Motor neuron (in vitro differentiated cells): ENCODE results near the gene QSOX1. TPM values are rescaled to one million over a fixed set of nuclear protein-coding genes. Genes with fewer than 3 reads are reported as not detected.
A peak's percentile ranks its signal among the peaks of the same experiment; 100 is the strongest.
"Not testable (repeated sequence)": the region's sequence is repeated elsewhere in the genome, so short reads cannot be mapped to it uniquely, and the experiment has no call there.

Experiments
- ATAC-seq, 8 experiments: fragments of 200-7000 bp; cut with Tn5 transposase; replicated peaks in 6 of 8; 2 replicates each; pipeline ENCODE4 v1.8.0; 2021; ENCODE audit warnings: mild to moderate bottlenecking in 8 of 8, moderate library complexity in 8 of 8
- H3K27ac ChIP-seq, 2 donors: fragments of 250-450 bp; sonication (Bioruptor Pico); 2 replicates each; pipeline ENCODE4 v1.9.0; 2021; ENCODE audit warnings: antibody characterized with exemption in 2 of 2, mild to moderate bottlenecking in 2 of 2, moderate library complexity in 1 of 2
- H3K4me1 ChIP-seq, 2 donors: fragments of 250-450 bp; sonication (Bioruptor Pico); replicated peaks in 1 of 2; 2 replicates each; pipeline ENCODE4 v1.6.1; 2021; ENCODE audit warnings: antibody characterized with exemption in 2 of 2, mild to moderate bottlenecking in 2 of 2, moderate library complexity in 1 of 2
- H3K4me3 ChIP-seq, 5 donors: fragments of 250-450 bp; sonication (Bioruptor Pico); 2 replicates each; pipeline ENCODE4 v1.9.0; 2021; ENCODE audit warnings: antibody characterized with exemption in 5 of 5, mild to moderate bottlenecking in 5 of 5, moderate library complexity in 4 of 5
- WGBS, 10 experiments: fragments of 450-650 bp; shearing (Covaris generic); methylation state at CpG; one replicate each; pipeline ENCODE4 v1.0.0; 2022; 5-methylcytosine and 5-hydroxymethylcytosine counted together
- in situ Hi-C, 9 experiments: fragments of 400-800 bp; cut with MboI; loops; one replicate each; pipeline ENCODE4 v1.15.0; 2021; ENCODE audit warnings: low sequenced_read_pairs in 9 of 9, low pct_unique_long_range_greater_than_20kb in 2 of 9; ENCODE audit not compliant: unreplicated experiment in 9 of 9
- total RNA-seq, 8 experiments: library from RNA; unstranded; fragments of 300-600 nt; gene quantifications; 2 replicates each; pipeline versions ENCODE4 v1.2.3 to v1.2.4, GENCODE V29; 2022

QSOX1 gene
- total RNA-seq, 8 experiments from 2014 or later, result 18.9 to 221 (median 34.7) TPM

- Histone ChIP-seq H3K4me3 (no peak overlapping the region), H3K27ac (no peak overlapping the region), H3K4me1 (peaks cover 0 to 2% of the 10 kb centered on the region in 2 donors)
- 76 to 100% methylated on average over 1 to 3 of the region's 5 CpGs; no CpG with 5 or more reads in 8 of the 10 experiments for WGBS, 10 experiments
- ATAC-seq, result no peak
- in situ Hi-C loops, result no loop called here
Observed at GRCh38 chr1:180197231-180197630, 42.6 kb downstream of the QSOX1 start.

GRCh38 chr1:180198196-180198595, 43.5 kb downstream of the QSOX1 start:
- WGBS, 10 experiments, result 60 to 100% (median 90%) methylated on average over 1 to 2 of the region's 4 CpGs; no CpG with 5 or more reads in 5 of the 10 experiments
- no peak overlapping the region for H3K4me3 ChIP-seq
- peaks cover 0 to 2% of the 10 kb centered on the region in 2 donors for H3K4me1 ChIP-seq
- ATAC-seq, result no peak
- in situ Hi-C loops, result no loop called here
- no peak overlapping the region for H3K27ac ChIP-seq

DNA sequence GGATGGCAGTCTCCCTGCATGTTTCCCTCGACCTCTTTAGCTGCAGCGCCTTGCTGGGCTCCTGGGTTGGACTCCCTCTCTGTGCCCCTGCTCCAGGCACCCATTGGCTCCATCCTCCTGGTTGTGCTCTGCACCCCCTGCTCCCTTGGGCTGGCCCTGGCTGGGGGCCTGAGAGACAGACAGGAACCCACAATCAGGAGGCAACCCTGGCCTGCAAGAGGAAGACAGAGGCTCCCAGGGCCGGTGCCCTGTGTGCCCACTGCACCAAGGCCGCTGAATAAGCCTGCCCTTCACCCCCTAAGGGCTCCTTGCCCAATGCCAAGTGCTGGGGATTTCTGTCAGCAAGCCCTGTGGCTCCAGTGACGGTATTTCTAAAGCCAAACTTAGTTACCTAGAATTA, 43.9 kb downstream of the QSOX1 start:
- no peak overlapping the region for H3K27ac ChIP-seq
- no peak overlapping the region for H3K4me3 ChIP-seq
- peaks cover 0 to 2% of the 10 kb centered on the region in 2 donors for H3K4me1 ChIP-seq
- no peak for ATAC-seq
- no CpG with 5 or more reads among the region's 5 CpGs for WGBS, 10 experiments
- in situ Hi-C loops, result no loop called here

GRCh38 chr1:180199018-180199417, 44.3 kb downstream of the QSOX1 start:
- ATAC-seq, result peak in 1 of 8 experiments; percentile 14
- Histone ChIP-seq H3K4me3 (no peak overlapping the region), H3K27ac (no peak overlapping the region), H3K4me1 (peaks cover 0 to 2% of the 10 kb centered on the region in 2 donors)
- in situ Hi-C loops, result no loop called here
- WGBS, 10 experiments, result 79 to 100% (median 92%) methylated on average over 2 to 6 of the region's 12 CpGs; no CpG with 5 or more reads in 6 of the 10 experiments

DNA sequence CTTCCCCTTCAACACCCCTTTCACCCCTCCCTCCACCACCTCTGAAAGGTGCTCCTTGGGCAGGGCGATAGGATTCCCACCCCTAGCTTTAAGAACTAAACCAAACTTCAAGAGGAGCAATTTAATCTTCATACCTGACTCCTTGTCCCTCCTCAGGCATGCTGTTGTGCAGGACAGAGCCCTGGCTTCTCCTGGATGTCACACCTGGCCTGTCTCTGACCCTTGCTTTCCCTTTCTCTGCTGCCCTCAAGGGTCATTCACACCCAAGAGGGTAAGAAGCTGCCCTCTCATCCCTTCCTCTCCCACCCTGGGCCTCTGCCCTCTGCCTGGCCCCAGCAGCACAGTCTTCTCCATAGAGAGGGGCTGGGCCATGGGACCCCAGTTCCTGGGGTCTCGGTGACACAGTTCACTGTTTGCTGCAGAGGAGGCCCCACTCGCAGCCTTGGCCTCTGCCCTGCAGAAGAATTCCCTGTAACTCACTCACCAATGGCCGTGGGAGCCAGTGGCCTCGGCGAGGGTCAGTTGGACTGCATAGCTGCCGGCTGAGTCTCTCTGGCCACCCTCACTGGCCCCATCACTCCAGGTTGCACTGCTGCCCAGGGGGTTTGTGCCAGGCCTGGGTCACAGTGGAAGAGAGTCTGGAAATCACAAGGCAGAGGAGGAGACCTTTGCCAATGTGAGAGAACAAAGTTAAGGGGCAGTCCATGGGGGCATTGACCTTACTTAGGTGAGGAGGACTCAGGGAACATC, 47.0 kb downstream of the QSOX1 start:
- peaks cover 0 to 2% of the 10 kb centered on the region in 2 donors for H3K4me1 ChIP-seq
- in situ Hi-C loops, result no loop called here
- 76 to 100% (median 96%) methylated on average over 1 to 7 of the region's 7 CpGs; no CpG with 5 or more reads in 5 of the 10 experiments for WGBS, 10 experiments
- H3K27ac ChIP-seq, result no peak overlapping the region
- ATAC-seq, result peak in 1 of 8 experiments; percentile 13
- no peak overlapping the region for H3K4me3 ChIP-seq

- H3K4me3 ChIP-seq, in situ Hi-C loops, ATAC-seq, H3K27ac ChIP-seq, H3K4me1 ChIP-seq: not testable (repeated sequence)
- WGBS, 10 experiments, result 38 to 90% (median 82%) methylated on average over 1 to 5 of the region's 5 CpGs; no CpG with 5 or more reads in 2 of the 10 experiments
Observed at GRCh38 chr1:180202588-180202987, 47.9 kb downstream of the QSOX1 start.

DNA sequence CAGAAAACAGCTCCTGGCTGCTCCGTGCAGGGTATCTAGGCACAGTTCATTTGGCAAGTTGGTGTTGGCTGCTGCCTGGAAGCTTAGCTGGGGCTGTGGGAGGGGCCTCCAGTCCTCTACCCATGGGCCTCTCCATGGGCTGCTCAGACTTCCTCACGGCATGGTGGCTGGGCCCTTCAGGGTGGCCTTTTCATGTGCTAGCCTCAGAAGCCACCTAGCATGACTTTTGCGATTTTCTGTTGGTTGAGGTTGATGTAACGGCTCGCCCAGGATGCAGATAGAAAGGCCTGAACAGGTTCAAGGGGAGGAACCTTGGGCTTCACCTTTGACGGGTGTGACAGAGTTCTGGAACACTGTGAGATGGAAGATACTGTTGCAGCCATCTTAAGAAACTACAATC, 49.6 kb downstream of the QSOX1 start:
- in situ Hi-C loops, result no loop called here
- Histone ChIP-seq H3K4me3 (no peak overlapping the region), H3K27ac (no peak overlapping the region), H3K4me1 (no peaks in the 10 kb centered on the region)
- WGBS, 10 experiments, result 11 to 100% (median 89%) methylated on average over 1 to 6 of the region's 6 CpGs
- ATAC-seq, result no peak

- Histone ChIP-seq H3K4me3 (no peak overlapping the region), H3K4me1 (peaks cover 0 to 6% of the 10 kb centered on the region in 2 donors), H3K27ac (no peak overlapping the region)
- in situ Hi-C loops, result no loop called here
- 20 to 100% (median 76%) methylated on average over 1 to 3 of the region's 3 CpGs; no CpG with 5 or more reads in 2 of the 10 experiments for WGBS, 10 experiments
- no peak for ATAC-seq
Observed at GRCh38 chr1:180206581-180206980, 51.9 kb downstream of the QSOX1 start.

DNA sequence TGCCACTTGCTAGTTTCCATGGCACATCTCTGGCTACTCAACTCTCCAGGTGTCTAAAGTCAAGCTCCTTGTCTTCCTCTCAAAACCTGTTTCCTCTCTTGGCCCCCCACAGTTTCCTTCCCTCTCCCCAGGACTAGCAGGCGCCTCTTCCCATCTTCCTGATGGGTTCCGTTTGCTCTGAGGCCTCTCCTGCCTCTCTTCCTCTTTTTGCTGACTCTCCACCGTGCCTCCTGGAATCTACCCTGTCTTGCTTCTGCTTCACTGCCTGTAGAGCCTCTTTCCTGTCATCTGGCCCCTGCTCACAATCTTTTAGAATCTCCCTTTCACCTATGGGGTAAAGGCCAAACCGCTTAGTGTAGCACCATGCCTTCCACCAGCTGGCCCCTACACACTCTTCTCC, 53.6 kb downstream of the QSOX1 start:
- WGBS, 10 experiments, result 40 to 95% (median 83%) methylated on average over 1 to 4 of the region's 4 CpGs; no CpG with 5 or more reads in 1 of the 10 experiments

GRCh38 chr1:180210008-180210620, 55.4 kb downstream of the QSOX1 start:
- H3K27ac ChIP-seq, result no peak overlapping the region
- no peak overlapping the region for H3K4me3 ChIP-seq
- in situ Hi-C loops, result no loop called here
- ATAC-seq, result peak in 5 of 8 experiments; percentile 42 to 98 (median 83)
- 15 to 60% (median 38%) methylated on average over 1 to 4 of the region's 4 CpGs; no CpG with 5 or more reads in 4 of the 10 experiments for WGBS, 10 experiments
- H3K4me1 ChIP-seq, result peaks cover 0 to 6% of the 10 kb centered on the region in 2 donors

More for the DNA sequence above, 53.6 kb downstream of the QSOX1 start:
- Histone ChIP-seq H3K27ac (no peak overlapping the region), H3K4me1 (peaks cover 0 to 6% of the 10 kb centered on the region in 2 donors), H3K4me3 (no peak overlapping the region)
- no peak for ATAC-seq
- in situ Hi-C loops, result no loop called here

DNA sequence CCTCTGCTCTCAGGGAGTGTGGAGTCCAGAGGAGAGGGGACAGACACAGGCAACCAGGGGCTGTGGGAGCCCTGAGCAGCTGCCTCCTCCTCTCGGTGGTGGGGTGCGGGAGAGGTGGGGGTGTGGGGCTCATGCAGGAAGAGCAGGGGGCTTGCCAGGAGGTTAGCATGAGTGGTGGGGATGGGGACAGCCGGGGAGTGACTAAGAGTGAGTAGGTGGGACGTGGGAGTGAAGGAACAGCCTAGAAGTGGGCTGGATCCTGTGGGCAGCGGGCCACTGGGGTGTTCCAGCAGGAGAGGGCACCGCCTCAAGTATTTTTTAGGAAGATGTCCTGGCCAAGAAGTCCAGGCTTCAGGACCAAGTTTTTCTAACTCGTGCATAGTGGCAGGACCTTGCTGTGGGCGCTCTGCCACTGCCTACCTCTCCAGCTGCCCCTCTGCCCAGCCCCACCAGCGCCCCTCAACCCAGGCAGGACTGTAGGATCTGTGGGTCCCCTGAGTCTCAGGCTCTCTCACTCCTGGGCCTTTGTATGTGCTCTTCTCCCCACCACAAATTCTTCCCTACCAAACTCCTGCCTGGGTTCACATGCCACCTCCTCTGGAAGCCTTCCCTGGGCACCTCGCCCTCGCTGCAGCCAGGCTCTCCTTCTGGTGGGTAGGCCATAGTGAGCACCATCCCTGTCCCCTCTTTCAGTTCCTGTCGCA, 56.6 kb downstream of the QSOX1 start:
- Histone ChIP-seq H3K4me3 (no peak overlapping the region), H3K4me1 (peaks cover 0 to 6% of the 10 kb centered on the region in 2 donors), H3K27ac (no peak overlapping the region)
- in situ Hi-C loops, result no loop called here
- ATAC-seq, result no peak
- 33 to 100% (median 91%) methylated on average over 1 to 8 of the region's 12 CpGs; no CpG with 5 or more reads in 5 of the 10 experiments for WGBS, 10 experiments

GRCh38 chr1:180211860-180212229, 57.2 kb downstream of the QSOX1 start:
- no peak for ATAC-seq
- in situ Hi-C loops, result no loop called here
- peaks cover 0 to 6% of the 10 kb centered on the region in 2 donors for H3K4me1 ChIP-seq
- H3K27ac ChIP-seq, result no peak overlapping the region
- 39 to 91% (median 66%) methylated on average over 2 to 8 of the region's 8 CpGs; no CpG with 5 or more reads in 2 of the 10 experiments for WGBS, 10 experiments
- H3K4me3 ChIP-seq, result no peak overlapping the region
